ENCODE measurements around the gene HMGA1.

DNA sequence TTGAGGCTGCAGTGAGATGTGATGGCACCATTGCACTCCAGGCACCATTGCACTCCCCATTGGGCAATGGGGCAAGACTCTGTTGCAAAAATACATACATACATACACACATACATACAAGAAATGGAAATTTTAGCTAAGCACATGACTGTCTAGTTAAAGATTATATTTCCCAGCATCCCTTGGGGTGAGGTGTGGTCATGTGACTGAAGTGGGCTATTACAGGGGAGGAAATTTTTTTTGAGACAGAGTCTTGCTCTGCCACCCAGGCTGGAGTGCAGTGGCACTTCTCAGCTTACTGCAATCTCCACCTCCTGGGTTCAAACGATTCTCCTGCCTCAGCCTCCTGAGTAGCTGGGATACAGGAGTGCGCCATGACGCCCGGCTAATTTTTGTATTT, 32.0 kb upstream of the HMGA1 start:
- TF ChIP-seq, protein P1, sequence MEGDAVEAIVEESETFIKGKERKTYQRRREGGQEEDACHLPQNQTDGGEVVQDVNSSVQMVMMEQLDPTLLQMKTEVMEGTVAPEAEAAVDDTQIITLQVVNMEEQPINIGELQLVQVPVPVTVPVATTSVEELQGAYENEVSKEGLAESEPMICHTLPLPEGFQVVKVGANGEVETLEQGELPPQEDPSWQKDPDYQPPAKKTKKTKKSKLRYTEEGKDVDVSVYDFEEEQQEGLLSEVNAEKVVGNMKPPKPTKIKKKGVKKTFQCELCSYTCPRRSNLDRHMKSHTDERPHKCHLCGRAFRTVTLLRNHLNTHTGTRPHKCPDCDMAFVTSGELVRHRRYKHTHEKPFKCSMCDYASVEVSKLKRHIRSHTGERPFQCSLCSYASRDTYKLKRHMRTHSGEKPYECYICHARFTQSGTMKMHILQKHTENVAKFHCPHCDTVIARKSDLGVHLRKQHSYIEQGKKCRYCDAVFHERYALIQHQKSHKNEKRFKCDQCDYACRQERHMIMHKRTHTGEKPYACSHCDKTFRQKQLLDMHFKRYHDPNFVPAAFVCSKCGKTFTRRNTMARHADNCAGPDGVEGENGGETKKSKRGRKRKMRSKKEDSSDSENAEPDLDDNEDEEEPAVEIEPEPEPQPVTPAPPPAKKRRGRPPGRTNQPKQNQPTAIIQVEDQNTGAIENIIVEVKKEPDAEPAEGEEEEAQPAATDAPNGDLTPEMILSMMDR (IDR thresholded peaks at IDR 0.05; ENCODE audit: poor library complexity) = no peak
- no peak for TF ChIP-seq EZH2 (IDR thresholded peaks at IDR 0.05; ENCODE audit: borderline replicate concordance)
- no peak for TF ChIP-seq EZH2phosphoT487 (IDR thresholded peaks at IDR 0.05; ENCODE audit: low read depth, severe bottlenecking, unreplicated experiment)

Data from hepatocyte (in vitro differentiated cells).